HL-60 (cell line): ENCODE results near the gene MYOZ3.

Experiments used
- DNase-seq, 2 experiments: peaks; one replicate each; pipeline ENCODE4 v3.0.0-alpha.2; 2010 to 2020; ENCODE audit warnings: low read depth in 1 of 2, low spot score in 1 of 2
- H3K27ac ChIP-seq: fragments of 250-450 bp; sonication (Bioruptor Pico); replicated peaks from 2 replicates; pipeline ENCODE4 v1.5.1; 2020; ENCODE audit warnings: mild to moderate bottlenecking, moderate library complexity
- H3K27me3 ChIP-seq: fragments of 250-450 bp; sonication (Bioruptor Pico); 2 replicates; pipeline ENCODE4 v1.5.1; 2021; ENCODE audit warnings: mild to moderate bottlenecking, moderate library complexity; ENCODE audit not compliant: insufficient read depth, poor library complexity, severe bottlenecking
- H3K4me3 ChIP-seq: replicated peaks from 2 replicates; pipeline ENCODE4 v1.5.1; 2011; ENCODE audit warnings: mild to moderate bottlenecking, control low read depth, low read length; ENCODE audit not compliant: insufficient read depth
- CTCF ChIP-seq: IDR thresholded peaks from one replicate; pipeline ENCODE4 v1.5.1; 2011; ENCODE audit warnings: low read length, control low read depth, inconsistent platforms; ENCODE audit not compliant: insufficient read depth
- GABPA ChIP-seq: IDR thresholded peaks from 2 replicates; pipeline ENCODE4 v1.6.1; 2012; ENCODE audit warnings: low read depth
- POLR2AphosphoS5 ChIP-seq: IDR thresholded peaks from 2 replicates; pipeline ENCODE4 v1.6.1; 2012; ENCODE audit warnings: low read depth
- REST ChIP-seq: IDR thresholded peaks from 2 replicates; pipeline ENCODE4 v1.6.1; 2012; ENCODE audit warnings: low read depth; ENCODE audit not compliant: insufficient replicate concordance
- SPI1 ChIP-seq: IDR thresholded peaks from 2 replicates; pipeline ENCODE4 v1.6.1; 2012; ENCODE audit warnings: low read depth, mild to moderate bottlenecking, borderline replicate concordance

The MYOZ3 gene

GRCh38 chr5:150639751-150640150 is 21.3 kb upstream of the MYOZ3 start:
- Histone ChIP-seq H3K27me3 (peaks cover 2% of the 10 kb centered on the region), H3K27ac (no peak overlapping the region), H3K4me3 (no peak overlapping the region)
- DNase-seq: no peak
- TF ChIP-seq GABPA (no peak), CTCF (no peak), REST (no peak), POLR2AphosphoS5 (no peak), SPI1 (no peak)

- Histone ChIP-seq H3K4me3 (no peak within 1 kb of the TSS), H3K27me3 (peaks cover 2% of the 10 kb centered on the region), H3K27ac (no peak within 1 kb of the TSS)
- DNase-seq: peak; percentile 18 to 24
- TF ChIP-seq SPI1 (no peak), GABPA (no peak), POLR2AphosphoS5 (no peak), REST (no peak), CTCF (no peak)
Measured at GRCh38 chr5:150640311-150641005, 20.6 kb upstream of the MYOZ3 start, which contains the start of gene SYNPO. Gene SYNPO, plus strand, starts transcription at chr5:150640660. Its CDS starts 7,616 bp downstream, at chr5:150648276.

GRCh38 chr5:150641006-150641570 is 20.0 kb upstream of the MYOZ3 start:
- no peak overlapping the region for H3K4me3 ChIP-seq
- no peak for DNase-seq
- H3K27ac ChIP-seq: no peak overlapping the region
- no peak for TF ChIP-seq CTCF
- no peak for TF ChIP-seq SPI1
- no peak for TF ChIP-seq POLR2AphosphoS5
- no peak for TF ChIP-seq REST
- TF ChIP-seq GABPA: no peak
- peaks cover 2% of the 10 kb centered on the region for H3K27me3 ChIP-seq
